Fibroblast of skin of right biceps (primary cell): ENCODE data around the gene SART3.
A peak's percentile ranks its signal among the peaks of the same experiment; 100 is the strongest.
"Not testable (repeated sequence)": the region's sequence is repeated elsewhere in the genome, so short reads cannot be mapped to it uniquely, and the experiment has no call there.

Source experiments
- DNase-seq: peaks from one replicate; pipeline ENCODE4 v3.0.0-alpha.2; 2013

Gene SART3

GRCh38 chr12:108597559-108598471 is 36.8 kb upstream of the SART3 start, which contains the start of gene TMEM119:
TMEM119 (minus strand) TSS chr12:108598084; CDS start chr12:108592383, 5,701 bp downstream.
- peak; percentile 90 for DNase-seq

- no peak for DNase-seq
These were observed 36.0 kb upstream of the SART3 start for GRCh38 chr12:108596854-108597558.

DNA sequence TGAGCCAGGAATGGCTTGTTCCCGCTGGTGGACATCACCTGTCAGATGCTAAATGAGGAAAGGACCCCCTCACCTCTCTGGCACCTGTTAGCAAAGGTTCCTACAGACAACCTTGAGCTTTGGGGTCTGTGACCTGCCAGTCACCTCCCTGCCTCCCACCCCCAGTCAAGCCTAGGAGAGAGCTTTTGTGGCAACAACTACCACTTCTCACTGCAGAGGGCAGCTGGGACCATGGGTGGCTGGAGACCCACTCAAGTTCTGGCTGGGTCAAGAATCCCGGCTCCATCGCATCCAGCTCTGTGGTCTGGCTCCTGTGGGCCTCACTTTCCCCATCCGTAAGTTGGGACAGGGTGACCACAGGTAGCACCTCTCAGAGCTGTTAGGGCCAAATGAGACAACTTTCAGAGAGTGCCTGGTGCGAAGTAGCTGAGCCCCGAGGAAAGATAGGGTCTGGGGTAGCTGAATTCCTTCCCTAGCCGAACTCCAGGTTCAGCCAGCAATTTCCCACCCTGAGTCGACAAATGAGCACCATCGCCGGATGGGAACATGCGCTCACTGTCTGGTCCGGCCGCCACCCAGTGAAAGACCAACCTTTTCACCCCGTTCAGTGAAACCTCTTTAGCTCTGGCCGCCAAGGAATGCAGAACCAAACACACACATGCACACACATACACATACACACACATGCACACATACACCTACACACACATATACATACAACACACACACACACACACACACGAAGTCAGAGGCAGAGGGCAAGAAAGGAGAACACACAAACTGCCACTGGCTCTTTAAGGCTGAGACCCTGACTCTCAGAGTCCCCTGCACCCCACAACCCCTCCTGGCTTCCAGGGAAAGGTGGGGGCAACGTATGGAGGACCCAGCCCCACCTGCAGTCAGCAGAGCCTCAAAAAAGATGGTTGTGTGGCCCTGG is 35.0 kb upstream of the SART3 start:
- no peak for DNase-seq

- DNase-seq: no peak
These were observed 34.2 kb upstream of the SART3 start for GRCh38 chr12:108594960-108595710.

DNA sequence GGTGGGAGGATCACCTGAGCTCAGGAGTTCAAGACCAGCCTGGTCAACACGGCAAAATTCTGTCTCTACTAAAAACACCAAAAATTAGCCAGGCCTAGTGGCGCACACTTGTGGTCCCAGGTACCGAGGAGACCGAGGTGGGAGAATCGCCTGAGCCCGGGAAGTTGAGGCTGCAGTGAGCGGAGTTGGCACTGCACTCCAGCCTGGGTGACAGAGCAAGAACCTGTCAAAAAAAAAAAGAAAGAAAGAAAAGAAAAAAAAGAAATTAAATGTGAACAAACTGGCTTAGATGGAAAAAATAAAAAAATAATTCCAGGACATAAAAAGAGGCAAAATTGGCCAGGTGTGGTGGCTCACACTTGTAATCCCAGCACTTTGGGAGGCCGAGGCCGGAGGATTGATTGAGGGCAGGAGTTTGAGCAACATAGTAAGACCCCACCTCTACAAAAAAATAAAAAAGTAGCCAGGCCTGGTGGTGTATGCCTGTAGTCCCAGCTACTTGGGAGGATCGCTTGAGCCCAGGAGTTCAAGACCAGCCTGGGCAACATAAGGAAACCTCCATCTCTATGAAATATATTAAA is 33.4 kb upstream of the SART3 start:
- DNase-seq: no peak

- DNase-seq: no peak
These were observed 31.3 kb upstream of the SART3 start for GRCh38 chr12:108592033-108592909.

DNA sequence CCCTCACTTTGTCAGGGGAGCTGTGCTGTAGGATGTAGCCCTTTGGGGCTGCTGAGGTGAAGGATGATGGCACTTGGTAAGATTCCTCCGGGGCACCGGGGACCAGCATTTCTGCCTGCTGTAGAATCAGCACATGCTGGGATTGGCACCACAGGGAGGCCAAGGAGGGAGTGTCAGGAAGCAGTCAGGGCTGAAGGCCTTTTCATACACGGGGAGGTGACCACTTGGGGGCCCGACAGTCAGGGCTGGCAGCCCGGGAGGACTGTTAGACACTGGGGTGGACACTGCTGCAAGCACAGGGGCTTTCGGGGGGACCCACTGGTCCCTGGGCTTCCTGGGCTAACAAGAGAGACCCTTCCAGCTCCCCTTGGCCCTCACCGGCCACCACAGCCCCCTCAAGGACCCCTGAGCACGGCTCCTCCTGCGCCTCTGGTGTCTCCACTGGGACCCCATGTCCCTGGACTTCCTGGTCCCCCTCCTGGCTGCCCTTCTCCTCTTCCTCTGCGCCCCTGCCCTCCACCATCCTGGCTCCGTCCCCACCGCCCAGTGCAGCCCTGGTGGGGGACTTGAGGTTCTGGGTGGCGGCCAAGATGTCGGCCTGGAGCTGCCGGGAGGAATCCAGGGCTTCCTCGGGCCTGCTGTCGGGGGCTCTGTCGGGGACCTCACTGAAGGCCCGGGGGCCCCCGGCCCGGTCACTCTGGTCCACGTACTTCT is 30.5 kb upstream of the SART3 start:
- no peak for DNase-seq

- not testable (repeated sequence) for DNase-seq
These were observed 29.5 kb upstream of the SART3 start for GRCh38 chr12:108590463-108590862.

GRCh38 chr12:108589840-108590229 is 28.9 kb upstream of the SART3 start:
- DNase-seq: no peak

GRCh38 chr12:108589028-108589839 is 28.3 kb upstream of the SART3 start:
- DNase-seq: peak; percentile 71

DNA sequence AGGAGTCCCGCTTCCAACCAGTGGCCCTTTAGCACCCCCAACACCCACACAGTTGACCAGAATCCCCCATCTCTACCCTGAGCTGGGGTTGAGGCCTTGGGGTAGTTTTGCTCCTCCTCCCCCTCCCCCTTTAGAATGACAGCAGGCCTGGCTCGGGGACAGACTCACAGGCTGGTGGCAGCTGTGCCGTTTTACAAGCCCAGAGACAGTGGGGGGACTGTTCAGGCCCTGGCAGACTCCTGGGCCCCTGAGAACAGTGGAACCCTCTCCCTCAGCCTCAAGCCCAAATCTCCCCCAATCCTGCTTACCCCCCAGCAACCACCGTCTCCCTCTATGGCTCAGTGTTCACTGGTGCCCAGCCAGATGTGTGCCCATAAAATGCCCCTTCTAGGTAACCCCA is 26.9 kb upstream of the SART3 start:
- DNase-seq: no peak

DNA sequence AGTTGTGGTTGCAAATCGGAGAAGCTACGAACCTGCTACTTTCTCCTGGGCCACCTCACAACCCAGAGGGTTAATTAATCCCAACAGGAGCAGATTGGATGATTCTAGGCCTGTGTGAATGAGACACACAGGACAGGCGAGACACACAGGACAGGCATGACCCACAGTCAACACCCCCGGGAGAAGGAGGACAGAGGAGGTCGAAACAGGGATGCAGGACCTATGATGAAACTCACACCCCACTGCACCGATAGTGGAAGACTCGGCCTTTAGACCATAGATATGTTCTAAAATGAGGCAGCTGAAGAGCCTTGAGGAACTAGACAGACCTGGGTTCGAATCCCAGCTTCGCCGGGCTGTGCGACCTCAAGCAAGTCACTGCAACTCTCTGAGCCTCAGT is 25.3 kb upstream of the SART3 start:
- no peak for DNase-seq

DNA sequence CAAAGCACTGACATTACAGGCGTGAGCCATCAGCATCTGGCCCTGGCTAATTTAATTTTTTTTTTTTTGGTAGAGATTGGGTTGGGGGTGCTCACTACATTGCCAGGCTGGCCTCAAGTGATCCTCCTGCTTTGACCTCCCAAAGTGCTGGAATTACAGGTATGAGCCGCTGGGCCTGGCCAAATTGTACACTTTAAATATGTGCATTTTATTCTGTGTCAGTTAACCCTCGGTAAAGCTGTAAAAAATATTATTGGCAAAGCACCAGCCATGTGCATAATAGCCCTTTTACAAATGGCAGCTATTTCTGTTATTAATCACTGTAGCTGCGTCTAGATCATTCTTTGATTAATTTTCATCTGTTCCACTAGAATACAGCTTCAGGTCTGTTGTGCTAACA is 24.9 kb upstream of the SART3 start:
- no peak for DNase-seq

DNA sequence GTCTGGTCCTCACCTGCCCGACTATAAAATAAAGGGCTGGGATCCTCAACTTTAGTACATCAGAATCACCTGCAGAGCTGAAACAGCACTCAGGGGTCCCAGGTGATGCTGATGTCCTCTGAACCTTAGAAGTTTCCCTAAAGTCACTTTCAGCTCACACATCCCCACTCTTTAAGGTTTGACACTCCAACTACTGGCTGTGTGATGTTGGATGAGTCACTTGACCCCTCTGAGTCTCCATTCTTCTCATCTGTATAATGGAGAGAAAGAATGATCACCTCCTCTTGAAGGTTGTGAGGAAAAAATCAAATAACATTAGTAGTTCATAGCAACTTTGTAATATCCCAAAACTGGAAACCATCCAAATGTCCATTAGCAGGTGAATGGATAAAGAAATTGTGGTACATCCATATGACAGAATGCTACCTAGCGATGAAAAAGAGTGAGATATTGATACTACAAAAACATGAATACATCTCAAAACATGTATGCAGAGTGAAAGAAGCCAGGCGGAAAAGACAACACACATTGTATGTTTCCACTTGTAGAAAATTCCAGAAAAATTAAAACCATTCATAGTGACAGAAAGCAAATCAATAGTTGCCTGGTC is 23.6 kb upstream of the SART3 start:
- no peak for DNase-seq

- DNase-seq: no peak
These were observed 23.0 kb upstream of the SART3 start for GRCh38 chr12:108583991-108584390.

DNA sequence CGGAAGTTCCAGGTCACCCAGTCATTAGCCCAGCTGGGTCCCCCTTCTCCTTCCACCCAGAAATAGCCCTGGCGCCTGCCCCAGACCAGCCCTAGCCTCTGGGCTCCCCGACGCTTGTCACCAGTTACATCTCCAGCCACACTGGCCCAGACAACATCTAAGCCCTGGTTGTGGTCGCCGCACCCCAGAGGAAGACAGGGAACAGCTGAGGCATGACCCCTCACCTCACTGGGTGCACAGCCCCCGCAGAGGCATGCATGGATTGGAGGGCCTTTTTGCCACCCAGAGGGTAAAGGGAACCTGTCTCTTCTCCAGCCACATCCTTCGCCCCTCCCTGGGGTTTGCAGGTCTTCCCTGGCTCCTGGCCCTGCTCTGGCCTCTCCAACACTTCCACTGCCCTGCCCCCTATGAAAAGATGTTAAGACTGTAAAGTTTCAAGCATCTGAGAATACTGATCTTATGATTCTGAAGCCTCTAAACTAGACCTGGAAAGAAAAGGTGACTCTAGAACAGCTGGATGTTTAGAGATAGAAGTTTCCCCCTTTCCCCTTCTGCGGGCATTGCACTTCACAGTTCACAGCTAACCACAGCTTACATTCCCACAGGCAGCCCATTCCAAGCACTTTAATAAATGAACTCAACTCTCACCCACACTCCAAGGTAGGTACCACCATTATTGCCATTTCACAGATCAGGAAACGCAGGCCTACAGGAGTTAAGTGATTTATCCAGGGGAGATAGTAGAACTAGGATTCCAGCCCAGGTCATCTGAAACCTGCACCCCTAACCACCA is 22.2 kb upstream of the SART3 start:
- DNase-seq: no peak

DNA sequence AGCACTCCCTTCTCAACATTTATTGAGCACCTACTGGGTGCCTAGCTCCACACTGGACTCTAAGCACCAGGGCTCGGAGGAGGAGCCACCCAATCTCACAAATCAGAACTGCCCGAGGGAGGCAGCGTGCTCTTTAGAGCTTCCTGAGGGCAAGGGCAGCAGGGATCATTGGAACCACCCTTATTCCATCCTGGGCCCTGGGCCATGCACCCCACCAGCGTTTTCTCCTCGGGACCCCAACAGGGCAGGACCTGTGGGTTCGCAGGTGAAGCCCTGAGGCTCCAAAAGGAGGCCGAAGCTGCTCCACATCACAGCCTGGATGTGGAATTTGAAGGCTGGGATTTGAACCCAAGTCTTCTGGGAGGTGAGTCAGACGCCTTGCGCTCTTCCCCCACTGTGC is 21.5 kb upstream of the SART3 start:
- DNase-seq: no peak
